Neural progenitor cell (in vitro differentiated cells): ENCODE measurements around the gene KIF26B.

Experiments used
- EZH2 ChIP-seq: fragments of 200-600 bp; sonication (generic); IDR thresholded peaks from 2 replicates; pipeline ENCODE4 v1.6.1; 2017; ENCODE audit warnings: antibody characterized with exemption, mild to moderate bottlenecking, moderate library complexity
- EZH2phosphoT487 ChIP-seq: fragments of 200-600 bp; sonication (generic); IDR thresholded peaks from 2 replicates; pipeline ENCODE4 v1.6.1; 2017; ENCODE audit warnings: antibody characterized with exemption
- TF ChIP-seq, protein P1 (sequence below): fragments of 200-600 bp; sonication (generic); IDR thresholded peaks from 2 replicates; pipeline ENCODE4 v1.5.1; 2017; ENCODE audit warnings: antibody characterized with exemption, mild to moderate bottlenecking

DNA sequence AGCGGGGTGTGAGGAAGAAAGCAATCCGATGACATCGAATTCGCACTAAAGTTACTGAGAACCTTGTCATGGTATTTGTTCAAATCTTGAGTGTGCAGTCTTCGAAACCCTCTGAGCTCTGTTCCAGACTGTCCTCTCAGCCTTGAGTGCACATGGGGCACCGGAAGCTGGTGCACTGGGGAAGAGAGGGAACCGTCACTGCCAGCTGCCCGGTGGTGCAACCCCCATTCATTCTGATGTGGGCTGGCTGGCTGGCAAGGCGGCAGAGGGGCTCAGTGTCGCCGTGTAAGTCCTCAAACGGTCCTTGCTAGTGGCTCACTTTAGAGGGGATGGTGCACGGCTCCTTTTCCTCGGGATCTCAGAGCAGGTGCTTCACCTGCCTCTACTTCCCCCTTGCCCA, 137.4 kb downstream of the KIF26B start:
- TF ChIP-seq EZH2phosphoT487 (no peak), EZH2 (no peak)
- TF ChIP-seq, protein P1, sequence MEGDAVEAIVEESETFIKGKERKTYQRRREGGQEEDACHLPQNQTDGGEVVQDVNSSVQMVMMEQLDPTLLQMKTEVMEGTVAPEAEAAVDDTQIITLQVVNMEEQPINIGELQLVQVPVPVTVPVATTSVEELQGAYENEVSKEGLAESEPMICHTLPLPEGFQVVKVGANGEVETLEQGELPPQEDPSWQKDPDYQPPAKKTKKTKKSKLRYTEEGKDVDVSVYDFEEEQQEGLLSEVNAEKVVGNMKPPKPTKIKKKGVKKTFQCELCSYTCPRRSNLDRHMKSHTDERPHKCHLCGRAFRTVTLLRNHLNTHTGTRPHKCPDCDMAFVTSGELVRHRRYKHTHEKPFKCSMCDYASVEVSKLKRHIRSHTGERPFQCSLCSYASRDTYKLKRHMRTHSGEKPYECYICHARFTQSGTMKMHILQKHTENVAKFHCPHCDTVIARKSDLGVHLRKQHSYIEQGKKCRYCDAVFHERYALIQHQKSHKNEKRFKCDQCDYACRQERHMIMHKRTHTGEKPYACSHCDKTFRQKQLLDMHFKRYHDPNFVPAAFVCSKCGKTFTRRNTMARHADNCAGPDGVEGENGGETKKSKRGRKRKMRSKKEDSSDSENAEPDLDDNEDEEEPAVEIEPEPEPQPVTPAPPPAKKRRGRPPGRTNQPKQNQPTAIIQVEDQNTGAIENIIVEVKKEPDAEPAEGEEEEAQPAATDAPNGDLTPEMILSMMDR: no peak
